ENCODE measurements around the gene CFHR5.
"Not testable (repeated sequence)": the region's sequence is repeated elsewhere in the genome, so short reads cannot be mapped to it uniquely, and the experiment has no call there.

The CFHR5 gene

GRCh38 chr1:196980859-196981258, 3.5 kb downstream of the CFHR5 start:
- ATAC-seq (ENCODE audit: low read depth) = no peak
- Histone ChIP-seq H3K4me1 (ENCODE audit: insufficient read depth, poor library complexity, severe bottlenecking) (no peaks in the 10 kb centered on the region), H3K36me3 (ENCODE audit: low read depth) (no peaks in the 10 kb centered on the region), H3K9me3 (ENCODE audit: severe bottlenecking) (no peaks in the 10 kb centered on the region), H3K27ac (ENCODE audit: poor library complexity, severe bottlenecking) (no peak overlapping the region), H3K4me3 (ENCODE audit: severe bottlenecking) (no peak overlapping the region), H3K27me3 (ENCODE audit: insufficient read depth, poor library complexity, severe bottlenecking) (peaks cover 2% of the 10 kb centered on the region)
- no peak for TF ChIP-seq CTCF (IDR thresholded peaks at IDR 0.05; ENCODE audit: poor library complexity, severe bottlenecking)
- no peak for DNase-seq (ENCODE audit: low spot score)

- not testable (repeated sequence) for H3K4me1 ChIP-seq (ENCODE audit: insufficient read depth, poor library complexity, severe bottlenecking); H3K4me3 ChIP-seq (ENCODE audit: severe bottlenecking); ATAC-seq (ENCODE audit: low read depth); DNase-seq (ENCODE audit: low spot score); H3K9me3 ChIP-seq (ENCODE audit: severe bottlenecking); H3K27ac ChIP-seq (ENCODE audit: poor library complexity, severe bottlenecking); H3K27me3 ChIP-seq (ENCODE audit: insufficient read depth, poor library complexity, severe bottlenecking); H3K36me3 ChIP-seq (ENCODE audit: low read depth)
Observed at GRCh38 chr1:196982247-196982646, 4.9 kb downstream of the CFHR5 start.

- not testable (repeated sequence) for H3K36me3 ChIP-seq (ENCODE audit: low read depth); H3K4me1 ChIP-seq (ENCODE audit: insufficient read depth, poor library complexity, severe bottlenecking); H3K4me3 ChIP-seq (ENCODE audit: severe bottlenecking); H3K27me3 ChIP-seq (ENCODE audit: insufficient read depth, poor library complexity, severe bottlenecking); H3K9me3 ChIP-seq (ENCODE audit: severe bottlenecking); DNase-seq (ENCODE audit: low spot score); H3K27ac ChIP-seq (ENCODE audit: poor library complexity, severe bottlenecking)
- peak; percentile 56; the same call in 1 of the 3 replicates for ATAC-seq (ENCODE audit: low read depth)
Observed at GRCh38 chr1:196991919-196992651, 14.7 kb downstream of the CFHR5 start.

GRCh38 chr1:196993916-196994315, 16.6 kb downstream of the CFHR5 start:
- no peak for DNase-seq (ENCODE audit: low spot score)
- Histone ChIP-seq H3K4me1 (ENCODE audit: insufficient read depth, poor library complexity, severe bottlenecking) (no peaks in the 10 kb centered on the region), H3K27me3 (ENCODE audit: insufficient read depth, poor library complexity, severe bottlenecking) (no peaks in the 10 kb centered on the region), H3K4me3 (ENCODE audit: severe bottlenecking) (no peak overlapping the region), H3K36me3 (ENCODE audit: low read depth) (no peaks in the 10 kb centered on the region), H3K9me3 (ENCODE audit: severe bottlenecking) (no peaks in the 10 kb centered on the region), H3K27ac (ENCODE audit: poor library complexity, severe bottlenecking) (no peak overlapping the region)
- no peak for ATAC-seq (ENCODE audit: low read depth)
- no peak for TF ChIP-seq CTCF (IDR thresholded peaks at IDR 0.05; ENCODE audit: poor library complexity, severe bottlenecking)

GRCh38 chr1:196997423-196997822, 20.1 kb downstream of the CFHR5 start:
- ATAC-seq (ENCODE audit: low read depth) = peak; percentile 58; the same call in 2 of the 3 replicates
- H3K4me3 ChIP-seq (ENCODE audit: severe bottlenecking) = no peak overlapping the region
- no peak overlapping the region for H3K27ac ChIP-seq (ENCODE audit: poor library complexity, severe bottlenecking)
- H3K36me3 ChIP-seq (ENCODE audit: low read depth) = no peaks in the 10 kb centered on the region
- TF ChIP-seq CTCF (IDR thresholded peaks at IDR 0.05; ENCODE audit: poor library complexity, severe bottlenecking) = no peak
- no peak for DNase-seq (ENCODE audit: low spot score)
- H3K9me3 ChIP-seq (ENCODE audit: severe bottlenecking) = no peaks in the 10 kb centered on the region
- no peaks in the 10 kb centered on the region for H3K27me3 ChIP-seq (ENCODE audit: insufficient read depth, poor library complexity, severe bottlenecking)
- H3K4me1 ChIP-seq (ENCODE audit: insufficient read depth, poor library complexity, severe bottlenecking) = no peaks in the 10 kb centered on the region

- no peaks in the 10 kb centered on the region for H3K4me1 ChIP-seq (ENCODE audit: insufficient read depth, poor library complexity, severe bottlenecking)
- no peak for DNase-seq (ENCODE audit: low spot score)
- no peak for TF ChIP-seq CTCF (IDR thresholded peaks at IDR 0.05; ENCODE audit: poor library complexity, severe bottlenecking)
- no peak overlapping the region for H3K27ac ChIP-seq (ENCODE audit: poor library complexity, severe bottlenecking)
- no peaks in the 10 kb centered on the region for H3K27me3 ChIP-seq (ENCODE audit: insufficient read depth, poor library complexity, severe bottlenecking)
- no peak overlapping the region for H3K4me3 ChIP-seq (ENCODE audit: severe bottlenecking)
- no peaks in the 10 kb centered on the region for H3K36me3 ChIP-seq (ENCODE audit: low read depth)
- no peaks in the 10 kb centered on the region for H3K9me3 ChIP-seq (ENCODE audit: severe bottlenecking)
- no peak for ATAC-seq (ENCODE audit: low read depth)
Observed at GRCh38 chr1:197001828-197002227, 24.5 kb downstream of the CFHR5 start.

Measured in RWPE2 (cell line).